Chondrocyte (in vitro differentiated cells): Measurements from ENCODE around the gene PAMR1. TPM values are rescaled to one million over a fixed set of nuclear protein-coding genes. Genes with fewer than 3 reads are reported as not detected.

ENCODE experiments used
- DNase-seq: peaks from one replicate; pipeline ENCODE4 v3.0.0; 2021; ENCODE audit warnings: mixed read lengths, low spot score
- H3K27ac Mint-ChIP-seq: one replicate; pipeline ENCODE4 v1.8.0; 2021; ENCODE audit warnings: mild to moderate bottlenecking, moderate library complexity, mixed read lengths; ENCODE audit not compliant: unreplicated experiment
- H3K27me3 Mint-ChIP-seq: 2 replicates; pipeline ENCODE4 v1.8.0; 2021; ENCODE audit warnings: low read depth, mixed read lengths
- H3K36me3 Mint-ChIP-seq: 2 replicates; pipeline ENCODE4 v1.8.0; 2021; ENCODE audit warnings: low read depth, mixed read lengths
- H3K4me1 Mint-ChIP-seq: 2 replicates; pipeline ENCODE4 v1.8.0; 2021; ENCODE audit warnings: low read depth, mild to moderate bottlenecking, mixed read lengths
- H3K4me3 Mint-ChIP-seq: one replicate; pipeline ENCODE4 v1.8.0; 2021; ENCODE audit warnings: mild to moderate bottlenecking, moderate library complexity, mixed read lengths; ENCODE audit not compliant: unreplicated experiment
- H3K9me3 Mint-ChIP-seq: 2 replicates; pipeline ENCODE4 v1.8.0; 2021; ENCODE audit warnings: low read depth, mixed read lengths
- CTCF ChIP-seq: fragments of 200-600 bp; sonication (generic); IDR thresholded peaks from 2 replicates; pipeline ENCODE4 v1.5.0; 2021; ENCODE audit warnings: antibody characterized with exemption, mild to moderate bottlenecking, moderate library complexity
- total RNA-seq: library from RNA; stranded (reverse); gene quantifications from 3 replicates; pipeline ENCODE4 v1.2.1, GENCODE V29; 2021

The PAMR1 gene
- total RNA-seq, 1 donor from 2014 or later, result 1.6 TPM

GRCh38 chr11:35477901-35478300 is 47.5 kb downstream of the PAMR1 start:
- Mint-ChIP-seq H3K4me3 (no peak overlapping the region), H3K36me3 (peaks cover 6% of the 10 kb centered on the region), H3K27ac (no peak overlapping the region), H3K4me1 (peaks cover 7% of the 10 kb centered on the region), H3K27me3 (peaks cover 31% of the 10 kb centered on the region), H3K9me3 (peaks cover 9% of the 10 kb centered on the region)
- TF ChIP-seq CTCF, result no peak
- no peak for DNase-seq

- no peak overlapping the region for H3K4me3 Mint-ChIP-seq
- peaks cover 11% of the 10 kb centered on the region for H3K4me1 Mint-ChIP-seq
- H3K27me3 Mint-ChIP-seq, result peaks cover 36% of the 10 kb centered on the region
- DNase-seq, result no peak
- TF ChIP-seq CTCF, result no peak
- H3K9me3 Mint-ChIP-seq, result no peaks in the 10 kb centered on the region
- no peaks in the 10 kb centered on the region for H3K36me3 Mint-ChIP-seq
- no peak overlapping the region for H3K27ac Mint-ChIP-seq
Observed at GRCh38 chr11:35474688-35475087, 50.7 kb downstream of the PAMR1 start.

GRCh38 chr11:35473795-35474374 is 51.5 kb downstream of the PAMR1 start:
- no peak for TF ChIP-seq CTCF
- Mint-ChIP-seq H3K9me3 (no peaks in the 10 kb centered on the region), H3K27me3 (peaks cover 34% of the 10 kb centered on the region), H3K36me3 (no peaks in the 10 kb centered on the region), H3K4me1 (peaks cover 11% of the 10 kb centered on the region), H3K4me3 (no peak overlapping the region), H3K27ac (no peak overlapping the region)
- DNase-seq, result no peak

DNA sequence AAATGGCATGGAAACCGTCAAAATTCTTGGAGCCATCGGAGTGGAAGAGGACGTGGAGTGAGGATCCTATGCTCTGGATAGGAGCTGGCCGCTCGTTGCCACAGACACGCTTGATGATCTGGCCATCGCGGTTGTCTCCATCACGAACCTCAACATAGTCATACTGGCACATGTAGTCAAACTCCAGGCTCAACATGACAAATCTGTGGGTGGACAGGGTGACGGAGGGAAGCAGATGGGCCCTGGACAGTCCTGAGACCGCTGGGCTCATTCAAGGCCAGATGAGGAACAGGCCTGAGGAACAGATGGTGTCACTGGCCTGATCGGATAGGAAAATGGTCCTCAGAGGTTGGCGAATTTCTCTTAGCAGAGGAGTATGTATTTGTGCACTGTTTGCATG is 54.8 kb downstream of the PAMR1 start:
- TF ChIP-seq CTCF, result no peak
- no peak for DNase-seq
- no peak overlapping the region for H3K4me3 Mint-ChIP-seq
- no peaks in the 10 kb centered on the region for H3K36me3 Mint-ChIP-seq
- peaks cover 13% of the 10 kb centered on the region for H3K27me3 Mint-ChIP-seq
- H3K4me1 Mint-ChIP-seq, result peaks cover 5% of the 10 kb centered on the region
- H3K9me3 Mint-ChIP-seq, result no peaks in the 10 kb centered on the region
- H3K27ac Mint-ChIP-seq, result no peak overlapping the region

DNA sequence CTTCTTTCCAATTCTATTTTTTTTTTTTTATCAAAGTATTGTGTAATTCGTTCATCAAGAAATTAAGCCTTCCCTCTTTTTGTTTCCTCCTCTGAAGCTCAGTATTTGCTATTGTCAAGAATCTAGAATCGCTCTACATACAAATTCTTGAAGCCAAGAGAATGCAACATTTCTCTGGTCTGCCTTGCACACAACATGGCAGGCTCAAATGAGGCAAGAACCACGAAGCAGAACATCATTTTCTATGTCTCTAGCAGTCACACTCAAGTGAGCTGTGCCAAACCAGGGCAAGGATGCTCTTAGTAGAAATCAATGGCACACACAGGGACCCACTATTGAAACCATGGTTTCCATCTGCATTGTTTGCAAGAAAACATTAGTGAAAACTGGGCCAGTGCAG is 59.4 kb downstream of the PAMR1 start:
- peaks cover 22% of the 10 kb centered on the region for H3K27me3 Mint-ChIP-seq
- H3K36me3 Mint-ChIP-seq, result no peaks in the 10 kb centered on the region
- no peak overlapping the region for H3K27ac Mint-ChIP-seq
- no peak overlapping the region for H3K4me3 Mint-ChIP-seq
- TF ChIP-seq CTCF, result no peak
- no peak for DNase-seq
- H3K4me1 Mint-ChIP-seq, result no peaks in the 10 kb centered on the region
- H3K9me3 Mint-ChIP-seq, result no peaks in the 10 kb centered on the region
